ENCODE data around the gene RIPK3.
A peak's percentile ranks its signal among the peaks of the same experiment; 100 is the strongest.
"Not testable (repeated sequence)": the region's sequence is repeated elsewhere in the genome, so short reads cannot be mapped to it uniquely, and the experiment has no call there.

RIPK3 gene

GRCh38 chr14:24364841-24365240 is 25.1 kb upstream of the RIPK3 start:
- no peak overlapping the region for H3K4me3 ChIP-seq (ENCODE audit: low read length)
- no peak for DNase-seq (ENCODE audit: low read depth)
- TF ChIP-seq, protein P1, sequence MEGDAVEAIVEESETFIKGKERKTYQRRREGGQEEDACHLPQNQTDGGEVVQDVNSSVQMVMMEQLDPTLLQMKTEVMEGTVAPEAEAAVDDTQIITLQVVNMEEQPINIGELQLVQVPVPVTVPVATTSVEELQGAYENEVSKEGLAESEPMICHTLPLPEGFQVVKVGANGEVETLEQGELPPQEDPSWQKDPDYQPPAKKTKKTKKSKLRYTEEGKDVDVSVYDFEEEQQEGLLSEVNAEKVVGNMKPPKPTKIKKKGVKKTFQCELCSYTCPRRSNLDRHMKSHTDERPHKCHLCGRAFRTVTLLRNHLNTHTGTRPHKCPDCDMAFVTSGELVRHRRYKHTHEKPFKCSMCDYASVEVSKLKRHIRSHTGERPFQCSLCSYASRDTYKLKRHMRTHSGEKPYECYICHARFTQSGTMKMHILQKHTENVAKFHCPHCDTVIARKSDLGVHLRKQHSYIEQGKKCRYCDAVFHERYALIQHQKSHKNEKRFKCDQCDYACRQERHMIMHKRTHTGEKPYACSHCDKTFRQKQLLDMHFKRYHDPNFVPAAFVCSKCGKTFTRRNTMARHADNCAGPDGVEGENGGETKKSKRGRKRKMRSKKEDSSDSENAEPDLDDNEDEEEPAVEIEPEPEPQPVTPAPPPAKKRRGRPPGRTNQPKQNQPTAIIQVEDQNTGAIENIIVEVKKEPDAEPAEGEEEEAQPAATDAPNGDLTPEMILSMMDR (IDR thresholded peaks at IDR 0.05; ENCODE audit: insufficient read depth, low read depth, low read length, missing control alignments), result no peak

GRCh38 chr14:24363401-24363800 is 23.6 kb upstream of the RIPK3 start:
- TF ChIP-seq, protein P1 (IDR thresholded peaks at IDR 0.05; ENCODE audit: insufficient read depth, low read depth, low read length, missing control alignments), result no peak
- DNase-seq (ENCODE audit: low read depth), result no peak
- H3K4me3 ChIP-seq (ENCODE audit: low read length), result no peak overlapping the region

- TF ChIP-seq, protein P1 (IDR thresholded peaks at IDR 0.05; ENCODE audit: insufficient read depth, low read depth, low read length, missing control alignments), result no peak
- peak; percentile 37 for DNase-seq (ENCODE audit: low read depth)
- H3K4me3 ChIP-seq (ENCODE audit: low read length), result no peak overlapping the region
Observed at GRCh38 chr14:24362241-24362960, 22.6 kb upstream of the RIPK3 start.

GRCh38 chr14:24361326-24361725 is 21.5 kb upstream of the RIPK3 start:
- no peak for DNase-seq (ENCODE audit: low read depth)
- H3K4me3 ChIP-seq (ENCODE audit: low read length), result no peak overlapping the region
- TF ChIP-seq, protein P1 (IDR thresholded peaks at IDR 0.05; ENCODE audit: insufficient read depth, low read depth, low read length, missing control alignments), result no peak

- DNase-seq (ENCODE audit: low read depth), result no peak
Observed at GRCh38 chr14:24360281-24360680, 20.5 kb upstream of the RIPK3 start.

DNA sequence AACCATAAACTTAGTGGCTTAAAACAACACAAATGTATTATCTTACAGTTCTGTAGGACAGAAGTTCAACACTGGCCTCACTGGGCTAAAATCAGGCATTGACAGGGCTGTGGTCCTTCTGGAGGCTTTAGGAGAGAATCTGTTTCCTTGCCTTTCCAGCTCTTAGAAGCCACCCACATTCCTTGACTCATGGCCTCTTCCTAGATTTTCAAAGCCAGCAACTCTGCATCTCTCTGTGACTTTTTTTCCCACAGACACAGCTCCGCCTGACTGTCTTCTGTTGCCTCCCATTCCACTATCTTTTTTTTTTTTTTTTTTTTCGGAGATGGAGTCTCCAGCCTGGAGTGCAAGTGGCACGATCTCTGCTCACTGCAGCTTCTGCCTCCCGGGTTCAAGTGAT is 16.4 kb upstream of the RIPK3 start:
- TF ChIP-seq, protein P1 (IDR thresholded peaks at IDR 0.05; ENCODE audit: insufficient read depth, low read depth, low read length, missing control alignments), result no peak
- no peak overlapping the region for H3K4me3 ChIP-seq (ENCODE audit: low read length)
- no peak for DNase-seq (ENCODE audit: low read depth)

More at GRCh38 chr14:24360281-24360680, 20.5 kb upstream of the RIPK3 start:
- no peak overlapping the region for H3K4me3 ChIP-seq (ENCODE audit: low read length)
- TF ChIP-seq, protein P1 (IDR thresholded peaks at IDR 0.05; ENCODE audit: insufficient read depth, low read depth, low read length, missing control alignments), result no peak

GRCh38 chr14:24355009-24355408 is 15.2 kb upstream of the RIPK3 start:
- DNase-seq (ENCODE audit: low read depth), result no peak
- TF ChIP-seq, protein P1 (IDR thresholded peaks at IDR 0.05; ENCODE audit: insufficient read depth, low read depth, low read length, missing control alignments), result no peak
- H3K4me3 ChIP-seq (ENCODE audit: low read length), result no peak overlapping the region

- H3K4me3 ChIP-seq (ENCODE audit: low read length); DNase-seq (ENCODE audit: low read depth): not testable (repeated sequence)
Observed at GRCh38 chr14:24354482-24354825, 14.7 kb upstream of the RIPK3 start.

Data from epithelial cell of esophagus (primary cell).